Stimulated activated CD4-positive, alpha-beta T cell treated with anti-CD3 and anti-CD28 coated beads, TNF-alpha, amount 100 ng/mL, for 48 hours (primary cell): ENCODE data around the gene PGM1.

Source experiments
- DNase-seq, 3 donors: peaks; one replicate each; pipeline ENCODE4 v3.0.0-alpha.2; 2020; ENCODE audit warnings: low read depth in 3 of 3

Gene PGM1

GRCh38 chr1:63633281-63633680 is 40.1 kb downstream of the PGM1 start:
- DNase-seq, result no peak

- no peak for DNase-seq
These were observed 41.3 kb downstream of the PGM1 start for GRCh38 chr1:63634471-63634870.

- DNase-seq, result no peak
These were observed 42.5 kb downstream of the PGM1 start for GRCh38 chr1:63635681-63636080.

GRCh38 chr1:63636192-63637105 is 43.2 kb downstream of the PGM1 start:
- no peak for DNase-seq

- no peak for DNase-seq
These were observed 45.3 kb downstream of the PGM1 start for GRCh38 chr1:63638471-63638870.

GRCh38 chr1:63638875-63639274 is 45.7 kb downstream of the PGM1 start:
- DNase-seq, result no peak

- no peak for DNase-seq
These were observed 47.7 kb downstream of the PGM1 start for GRCh38 chr1:63640633-63641567.

GRCh38 chr1:63641615-63642014 is 48.4 kb downstream of the PGM1 start:
- no peak for DNase-seq

- no peak for DNase-seq
These were observed 49.7 kb downstream of the PGM1 start for GRCh38 chr1:63642901-63643300.

- DNase-seq, result no peak
These were observed 50.3 kb downstream of the PGM1 start for GRCh38 chr1:63643517-63643916.

GRCh38 chr1:63643926-63644325 is 50.7 kb downstream of the PGM1 start:
- DNase-seq, result no peak

- no peak for DNase-seq
These were observed 52.1 kb downstream of the PGM1 start for GRCh38 chr1:63645317-63645716.

GRCh38 chr1:63648689-63649088 is 55.5 kb downstream of the PGM1 start:
- no peak for DNase-seq

GRCh38 chr1:63651161-63651701 is 58.0 kb downstream of the PGM1 start:
- no peak for DNase-seq

- no peak for DNase-seq
These were observed 60.8 kb downstream of the PGM1 start for GRCh38 chr1:63653976-63654375.

- no peak for DNase-seq
These were observed 66.2 kb downstream of the PGM1 start for GRCh38 chr1:63659448-63659847.

GRCh38 chr1:63662056-63662836 is 69.0 kb downstream of the PGM1 start:
- no peak for DNase-seq

GRCh38 chr1:63662841-63663240 is 69.6 kb downstream of the PGM1 start:
- no peak for DNase-seq

- no peak for DNase-seq
These were observed 70.1 kb downstream of the PGM1 start for GRCh38 chr1:63663301-63663700.

GRCh38 chr1:63663873-63664272 is 70.7 kb downstream of the PGM1 start:
- no peak for DNase-seq

- no peak for DNase-seq
These were observed 71.5 kb downstream of the PGM1 start for GRCh38 chr1:63664742-63665141.

GRCh38 chr1:63665410-63665809 is 72.2 kb downstream of the PGM1 start:
- no peak for DNase-seq
